Suprapubic skin (tissue), 4 donors: Measurements from ENCODE around the gene OR5AN1. TPM values are rescaled to one million over a fixed set of nuclear protein-coding genes. Genes with fewer than 3 reads are reported as not detected.

Source experiments
- DNase-seq, 2 donors: peaks; one replicate each; pipeline ENCODE4 v3.0.0-alpha.2; 2019; ENCODE audit warnings: low spot score in 2 of 2
- H3K27ac ChIP-seq: fragments of 200-600 bp; sonication (generic); one replicate; pipeline ENCODE4 v1.5.1; 2019
- H3K27me3 ChIP-seq: fragments of 200-600 bp; sonication (generic); one replicate; pipeline ENCODE4 v1.5.1; 2019
- H3K36me3 ChIP-seq: fragments of 200-600 bp; sonication (generic); one replicate; pipeline ENCODE4 v1.5.1; 2019
- H3K4me1 ChIP-seq: fragments of 200-600 bp; sonication (generic); one replicate; pipeline ENCODE4 v1.5.1; 2019
- H3K4me3 ChIP-seq: fragments of 200-600 bp; sonication (generic); one replicate; pipeline ENCODE4 v1.5.1; 2019; ENCODE audit warnings: mild to moderate bottlenecking
- H3K9me3 ChIP-seq: fragments of 200-600 bp; sonication (generic); one replicate; pipeline ENCODE4 v1.5.1; 2019
- EP300 ChIP-seq: sonication (generic); formaldehyde crosslinking; IDR thresholded peaks from one replicate; pipeline ENCODE4 v1.6.1; 2017; ENCODE audit warnings: antibody characterized with exemption
- POLR2A ChIP-seq, 2 donors: fragments of 450-650 bp; IDR thresholded peaks; one replicate each; pipeline ENCODE4 v1.6.1; 2017; ENCODE audit warnings: antibody characterized with exemption in 2 of 2, mild to moderate bottlenecking in 2 of 2, moderate library complexity in 2 of 2
- POLR2AphosphoS5 ChIP-seq, 3 donors: sonication (generic); formaldehyde crosslinking; IDR thresholded peaks; one replicate each; pipeline ENCODE4 v1.6.1; 2017; ENCODE audit warnings: antibody characterized with exemption in 3 of 3
- WGBS: methylation state at CpG from one replicate; pipeline ENCODE4 v1.1.5; 2018; 5-methylcytosine and 5-hydroxymethylcytosine counted together
- total RNA-seq, 4 donors: library from RNA; depleted of rRNA; stranded (reverse); fragments of >200 nt; gene quantifications; one replicate each; pipeline ENCODE4 v1.1.0, GENCODE V29; 2016
- TF ChIP-seq, protein P1 (sequence below), 2 donors: fragments of 200-600 bp in 1 of 2; fragments of 450-650 bp in 1 of 2; sonication (generic) in 1 of 2; IDR thresholded peaks; one replicate each; pipeline ENCODE4 v1.5.1; 2016 to 2019; ENCODE audit warnings: antibody characterized with exemption in 2 of 2, mild to moderate bottlenecking in 1 of 2, moderate library complexity in 1 of 2

Gene OR5AN1
- total RNA-seq, 4 donors from 2014 or later: not detected

- H3K4me1 ChIP-seq: no peaks in the 10 kb centered on the region
- H3K36me3 ChIP-seq: no peaks in the 10 kb centered on the region
- no peaks in the 10 kb centered on the region for H3K27me3 ChIP-seq
- DNase-seq: no peak
- TF ChIP-seq POLR2AphosphoS5 (IDR thresholded peaks at IDR 0.05) (no peak), POLR2A (IDR thresholded peaks at IDR 0.05) (no peak), EP300 (no peak)
- TF ChIP-seq, protein P1, sequence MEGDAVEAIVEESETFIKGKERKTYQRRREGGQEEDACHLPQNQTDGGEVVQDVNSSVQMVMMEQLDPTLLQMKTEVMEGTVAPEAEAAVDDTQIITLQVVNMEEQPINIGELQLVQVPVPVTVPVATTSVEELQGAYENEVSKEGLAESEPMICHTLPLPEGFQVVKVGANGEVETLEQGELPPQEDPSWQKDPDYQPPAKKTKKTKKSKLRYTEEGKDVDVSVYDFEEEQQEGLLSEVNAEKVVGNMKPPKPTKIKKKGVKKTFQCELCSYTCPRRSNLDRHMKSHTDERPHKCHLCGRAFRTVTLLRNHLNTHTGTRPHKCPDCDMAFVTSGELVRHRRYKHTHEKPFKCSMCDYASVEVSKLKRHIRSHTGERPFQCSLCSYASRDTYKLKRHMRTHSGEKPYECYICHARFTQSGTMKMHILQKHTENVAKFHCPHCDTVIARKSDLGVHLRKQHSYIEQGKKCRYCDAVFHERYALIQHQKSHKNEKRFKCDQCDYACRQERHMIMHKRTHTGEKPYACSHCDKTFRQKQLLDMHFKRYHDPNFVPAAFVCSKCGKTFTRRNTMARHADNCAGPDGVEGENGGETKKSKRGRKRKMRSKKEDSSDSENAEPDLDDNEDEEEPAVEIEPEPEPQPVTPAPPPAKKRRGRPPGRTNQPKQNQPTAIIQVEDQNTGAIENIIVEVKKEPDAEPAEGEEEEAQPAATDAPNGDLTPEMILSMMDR (IDR thresholded peaks at IDR 0.05): no peak
- no peak overlapping the region for H3K27ac ChIP-seq
- WGBS: 80% methylated on average over 2 of the region's 2 CpGs
- no peak overlapping the region for H3K4me3 ChIP-seq
- peaks cover 12% of the 10 kb centered on the region for H3K9me3 ChIP-seq
Measured at GRCh38 chr11:59413646-59414045, 55.0 kb downstream of the OR5AN1 start.

DNA sequence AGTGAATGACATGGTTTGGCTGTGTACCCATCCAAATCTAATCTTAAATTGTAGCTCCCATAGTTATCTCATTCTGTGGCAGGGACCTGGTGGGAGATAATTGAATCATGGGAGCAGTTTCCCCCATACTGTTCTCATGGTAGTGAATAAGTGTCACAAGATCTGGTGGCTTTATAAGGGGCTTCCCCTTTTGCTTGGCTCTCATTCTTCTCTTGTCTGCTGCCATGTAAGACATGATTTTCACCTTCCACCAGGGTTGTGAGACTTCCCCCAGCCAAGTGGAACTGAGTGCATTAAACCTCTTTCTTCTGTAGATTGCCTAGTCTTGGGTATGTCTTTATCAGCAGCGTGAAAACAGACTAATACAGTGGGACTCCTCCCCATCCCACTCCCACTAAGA, 56.4 kb downstream of the OR5AN1 start:
- no peak overlapping the region for H3K27ac ChIP-seq
- 87% methylated on average over 1 of the region's 1 CpG for WGBS
- H3K4me1 ChIP-seq: no peaks in the 10 kb centered on the region
- no peaks in the 10 kb centered on the region for H3K27me3 ChIP-seq
- H3K36me3 ChIP-seq: no peaks in the 10 kb centered on the region
- H3K4me3 ChIP-seq: no peak overlapping the region
- TF ChIP-seq, protein P1 (IDR thresholded peaks at IDR 0.05): no peak
- TF ChIP-seq POLR2AphosphoS5 (IDR thresholded peaks at IDR 0.05) (no peak), POLR2A (IDR thresholded peaks at IDR 0.05) (no peak), EP300 (no peak)
- no peak for DNase-seq
- H3K9me3 ChIP-seq: peaks cover 6% of the 10 kb centered on the region

GRCh38 chr11:59416613-59417012, 57.9 kb downstream of the OR5AN1 start:
- 83% methylated on average over 5 of the region's 5 CpGs for WGBS
- Histone ChIP-seq H3K27me3 (no peaks in the 10 kb centered on the region), H3K4me1 (no peaks in the 10 kb centered on the region), H3K27ac (no peak overlapping the region), H3K9me3 (no peaks in the 10 kb centered on the region), H3K4me3 (no peak overlapping the region), H3K36me3 (no peaks in the 10 kb centered on the region)
- no peak for DNase-seq
- TF ChIP-seq EP300 (no peak), POLR2AphosphoS5 (IDR thresholded peaks at IDR 0.05) (no peak), POLR2A (IDR thresholded peaks at IDR 0.05) (no peak)
- TF ChIP-seq, protein P1 (IDR thresholded peaks at IDR 0.05): no peak

DNA sequence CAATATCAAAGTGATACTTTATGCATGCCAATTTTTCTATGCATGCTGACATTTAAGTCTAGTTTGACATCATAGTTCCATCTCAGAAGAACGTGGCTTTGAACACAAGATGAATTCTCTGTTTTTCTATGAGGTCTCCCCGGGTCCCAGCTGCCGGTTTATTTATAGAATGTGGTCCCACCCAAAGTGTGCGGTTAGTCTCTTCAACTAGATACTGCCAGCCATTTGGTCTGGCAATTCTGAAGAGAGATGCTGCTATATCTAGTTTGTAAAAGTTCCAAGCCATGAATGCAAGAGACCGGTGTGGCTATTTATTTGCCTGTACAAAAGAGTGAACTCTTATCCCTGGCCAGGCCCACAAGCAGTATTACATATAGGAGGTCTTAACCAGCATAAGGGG, 58.3 kb downstream of the OR5AN1 start:
- Histone ChIP-seq H3K4me3 (no peak overlapping the region), H3K27me3 (no peaks in the 10 kb centered on the region), H3K4me1 (no peaks in the 10 kb centered on the region), H3K27ac (no peak overlapping the region), H3K36me3 (no peaks in the 10 kb centered on the region), H3K9me3 (no peaks in the 10 kb centered on the region)
- TF ChIP-seq EP300 (no peak), POLR2A (IDR thresholded peaks at IDR 0.05) (no peak), POLR2AphosphoS5 (IDR thresholded peaks at IDR 0.05) (no peak)
- TF ChIP-seq, protein P1 (IDR thresholded peaks at IDR 0.05): no peak
- 52% methylated on average over 5 of the region's 5 CpGs for WGBS
- DNase-seq: no peak

DNA sequence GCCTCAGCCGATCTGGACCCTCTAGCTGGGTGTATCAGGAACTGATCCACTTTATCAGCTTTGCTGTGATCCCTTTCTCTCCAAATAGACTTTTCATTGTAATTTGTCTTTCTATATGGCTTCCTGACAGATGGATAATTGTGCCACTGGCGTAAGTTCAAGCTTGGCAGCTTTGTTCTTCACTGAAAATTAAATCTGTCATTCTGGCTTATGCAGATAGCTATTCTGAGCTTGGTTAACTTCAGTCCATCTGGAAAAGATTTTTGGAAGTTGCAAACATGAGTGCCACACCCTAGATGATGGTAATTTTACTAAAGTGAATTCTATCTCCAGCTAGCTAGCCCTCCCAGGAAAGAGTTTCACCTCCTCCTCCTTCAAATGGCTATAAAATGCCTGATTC, 59.5 kb downstream of the OR5AN1 start:
- no peaks in the 10 kb centered on the region for H3K27me3 ChIP-seq
- DNase-seq: no peak
- 57% methylated on average over 2 of the region's 2 CpGs for WGBS
- H3K4me3 ChIP-seq: no peak overlapping the region
- no peaks in the 10 kb centered on the region for H3K36me3 ChIP-seq
- TF ChIP-seq, protein P1 (IDR thresholded peaks at IDR 0.05): no peak
- TF ChIP-seq EP300 (no peak), POLR2A (IDR thresholded peaks at IDR 0.05) (no peak)
- no peaks in the 10 kb centered on the region for H3K4me1 ChIP-seq
- no peak overlapping the region for H3K27ac ChIP-seq
- no peaks in the 10 kb centered on the region for H3K9me3 ChIP-seq

Other genes starting within 250 kb of the OR5AN1 start
- 10 to 100 TPM; 12.5 to 55.7 (median 21.6) TPM for gene FAM111A, start 216.0 kb upstream of the OR5AN1 start, total RNA-seq
- 10 to 100 TPM in 1 of 4 donors, 1 to 10 TPM in 3; 8.3 to 11.5 (median 8.9) TPM for gene DTX4, start 186.8 kb upstream of the OR5AN1 start, total RNA-seq
- gene MPEG1, start 146.0 kb upstream of the OR5AN1 start, total RNA-seq: 1 to 10 TPM; 2.3 to 4.5 (median 2.9) TPM
- under 1 TPM in 1 of 4 donors, not detected in 3; 0.16 TPM for gene OR5A2, start 67.5 kb downstream of the OR5AN1 start, total RNA-seq
- gene OR5A1, start 77.6 kb downstream of the OR5AN1 start, total RNA-seq: under 1 TPM in 1 of 4 donors, not detected in 3; 0.04 TPM
- not detected for gene OR4D6, start 98.1 kb downstream of the OR5AN1 start, total RNA-seq
- not detected for gene OR4D10, start 114.4 kb downstream of the OR5AN1 start, total RNA-seq
- not detected for gene OR4D11, start 144.7 kb downstream of the OR5AN1 start, total RNA-seq
- gene OR4D9, start 152.6 kb downstream of the OR5AN1 start, total RNA-seq: not detected